IMR-90 (cell line): ENCODE measurements around the gene ABCC10. TPM values are rescaled to one million over a fixed set of nuclear protein-coding genes. Genes with fewer than 3 reads are reported as not detected.

Experiments used
- ATAC-seq: fragments of 200-7000 bp; cut with Tn5 transposase; 2 replicates; pipeline ENCODE4 v1.9.1; 2020; ENCODE audit warnings: low read depth, mild to moderate bottlenecking, moderate library complexity
- BruUV-seq: library from RNA; stranded (reverse); fragments of 400-500 nt; replicated peaks from 2 replicates; lab custom pipeline; 2021; lab: Mats Ljungman, UMichigan
- CTCF ChIA-PET: fragments of 300-600 bp; formaldehyde crosslinking; extraction: SDS; loops from one replicate; lab custom pipeline; 2021; ENCODE audit warnings: antibody characterized with exemption; lab: Yijun Ruan, JAX
- POLR2A ChIA-PET: fragments of 300-600 bp; sonication (Branson Sonifier 250); formaldehyde crosslinking; loops from one replicate; lab custom pipeline; 2022; ENCODE audit warnings: antibody characterized with exemption; ENCODE audit not compliant: unreplicated experiment; lab: Charles Lee
- DNase-seq: peaks from one replicate; pipeline ENCODE4 v3.0.0; 2013
- H2AFZ ChIP-seq: replicated peaks from 2 replicates; pipeline ENCODE3; 2013; ENCODE audit warnings: low read length, mild to moderate bottlenecking; ENCODE audit not compliant: poor library complexity
- H2AK5ac ChIP-seq: 2 replicates; pipeline ENCODE4 v1.6.1; 2013; ENCODE audit warnings: low read depth, low read length, inconsistent platforms
- H2AK9ac ChIP-seq: replicated peaks from 2 replicates; pipeline ENCODE3; 2013; ENCODE audit warnings: mild to moderate bottlenecking, low read depth, low read length, moderate library complexity; ENCODE audit not compliant: poor library complexity
- H2BK120ac ChIP-seq: 2 replicates; pipeline ENCODE4 v1.6.1; 2013; ENCODE audit warnings: low read depth, low read length, inconsistent platforms
- H2BK15ac ChIP-seq: 3 replicates; pipeline ENCODE4 v1.6.1; 2013; ENCODE audit warnings: low read depth, low read length, inconsistent platforms
- H2BK20ac ChIP-seq: 2 replicates; pipeline ENCODE4 v1.6.1; 2013; ENCODE audit warnings: low read depth, mild to moderate bottlenecking, inconsistent platforms, low read length, moderate library complexity
- H2BK5ac ChIP-seq: 2 replicates; pipeline ENCODE4 v1.6.1; 2013; ENCODE audit warnings: mild to moderate bottlenecking, low read depth, low read length, inconsistent platforms; ENCODE audit not compliant: poor library complexity, severe bottlenecking
- H3K14ac ChIP-seq: replicated peaks from 2 replicates; pipeline ENCODE4 v1.6.1; 2013; ENCODE audit warnings: low read depth, low read length, inconsistent platforms
- H3K18ac ChIP-seq: 2 replicates; pipeline ENCODE4 v1.6.1; 2013; ENCODE audit warnings: low read depth, low read length, control low read depth
- H3K23ac ChIP-seq: 2 replicates; pipeline ENCODE4 v1.6.1; 2013; ENCODE audit warnings: low read depth, low read length, inconsistent platforms
- H3K27ac ChIP-seq: 2 replicates; pipeline ENCODE4 v1.5.1; 2013; ENCODE audit warnings: mild to moderate bottlenecking, control low read depth, low read length; ENCODE audit not compliant: insufficient read depth
- H3K27me3 ChIP-seq: 2 replicates; pipeline ENCODE4 v1.6.1; 2013; ENCODE audit warnings: low read length; ENCODE audit not compliant: control insufficient read depth, insufficient read depth
- H3K36me3 ChIP-seq: 2 replicates; pipeline ENCODE4 v1.6.1; 2013; ENCODE audit warnings: low read length, mixed read lengths; ENCODE audit not compliant: control insufficient read depth, insufficient read depth
- H3K4ac ChIP-seq: 2 replicates; pipeline ENCODE4 v1.6.1; 2013; ENCODE audit warnings: low read depth, low read length, inconsistent platforms
- H3K4me1 ChIP-seq: 2 replicates; pipeline ENCODE4 v1.6.1; 2013; ENCODE audit warnings: low read length, mixed read lengths; ENCODE audit not compliant: control insufficient read depth, insufficient read depth
- H3K4me2 ChIP-seq: 2 replicates; pipeline ENCODE4 v1.6.1; 2013; ENCODE audit warnings: low read depth, mild to moderate bottlenecking, control low read depth, low read length, moderate library complexity
- H3K4me3 ChIP-seq: 2 replicates; pipeline ENCODE4 v1.5.1; 2013; ENCODE audit warnings: low read depth, mild to moderate bottlenecking, control low read depth, low read length, moderate library complexity; ENCODE audit not compliant: insufficient read depth
- H3K56ac ChIP-seq: 2 replicates; pipeline ENCODE4 v1.6.1; 2013; ENCODE audit warnings: low read length, inconsistent platforms; ENCODE audit not compliant: insufficient read depth; ENCODE audit errors: extremely low read depth
- H3K79me1 ChIP-seq, 2 experiments: 2 replicates each; pipeline ENCODE4 v1.6.1; 2013; ENCODE audit warnings: low read length in 2 of 2, inconsistent platforms in 1 of 2, low read depth in 1 of 2
- H3K9ac ChIP-seq: 2 replicates; pipeline ENCODE4 v1.6.1; 2013; ENCODE audit warnings: low read depth, low read length, control low read depth
- H3K9me1 ChIP-seq: 2 replicates; pipeline ENCODE4 v1.6.1; 2013; ENCODE audit warnings: low read length, inconsistent platforms; ENCODE audit not compliant: insufficient read depth
- H3K9me3 ChIP-seq: 2 replicates; pipeline ENCODE4 v1.6.1; 2013; ENCODE audit warnings: low read length; ENCODE audit not compliant: control insufficient read depth, insufficient read depth
- H4K20me1 ChIP-seq: 2 replicates; pipeline ENCODE4 v1.6.1; 2013; ENCODE audit warnings: low read length, inconsistent platforms; ENCODE audit not compliant: insufficient read depth
- H4K5ac ChIP-seq: 2 replicates; pipeline ENCODE4 v1.6.1; 2013; ENCODE audit warnings: mild to moderate bottlenecking, low read depth, low read length, control low read depth
- H4K8ac ChIP-seq, 2 experiments: 2 replicates each; pipeline ENCODE4 v1.6.1; 2013; ENCODE audit warnings: low read depth in 2 of 2, low read length in 2 of 2, control low read depth in 1 of 2, inconsistent platforms in 1 of 2
- H4K91ac ChIP-seq: 2 replicates; pipeline ENCODE4 v1.6.1; 2013; ENCODE audit warnings: low read depth, low read length, inconsistent platforms; ENCODE audit not compliant: insufficient read depth
- BHLHE40 ChIP-seq: fragments of 150-350 bp; IDR thresholded peaks from 2 replicates; pipeline ENCODE4 v1.6.1; 2016; ENCODE audit warnings: mild to moderate bottlenecking, low read depth, low read length
- CEBPB ChIP-seq: IDR thresholded peaks from 2 replicates; pipeline ENCODE4 v1.6.1; 2012; ENCODE audit warnings: low read depth, low read length, improper control_type of control experiment
- CTCF ChIP-seq: conservative IDR thresholded peaks from 2 replicates; pipeline ENCODE4 v1.5.1; 2012; ENCODE audit warnings: mild to moderate bottlenecking, low read depth, low read length, improper control_type of control experiment
- FOS ChIP-seq: fragments of 150-350 bp; IDR thresholded peaks from 2 replicates; pipeline ENCODE4 v1.6.1; 2016; ENCODE audit warnings: low read depth, low read length
- NFE2L2 ChIP-seq: fragments of 150-350 bp; IDR thresholded peaks from 2 replicates; pipeline ENCODE4 v1.6.1; 2016; ENCODE audit warnings: low read depth, mild to moderate bottlenecking, low read length
- POLR2A ChIP-seq: IDR thresholded peaks from 2 replicates; pipeline ENCODE4 v1.6.1; 2012; ENCODE audit warnings: mild to moderate bottlenecking, low read depth, low read length
- RFX5 ChIP-seq: IDR thresholded peaks from 2 replicates; pipeline ENCODE4 v1.8.0; 2012; ENCODE audit warnings: low read depth, mild to moderate bottlenecking, low read length, moderate library complexity
- SMC3 ChIP-seq: fragments of 150-350 bp; IDR thresholded peaks from 2 replicates; pipeline ENCODE4 v1.6.1; 2016; ENCODE audit warnings: low read depth, mild to moderate bottlenecking, antibody characterized with exemption, low read length, moderate library complexity
- USF2 ChIP-seq: fragments of 150-350 bp; IDR thresholded peaks from 2 replicates; pipeline ENCODE4 v1.6.1; 2017; ENCODE audit warnings: mild to moderate bottlenecking, antibody characterized with exemption, low read length, low read depth
- WGBS, 2 experiments: methylation state at CpG; one replicate each; pipeline versions ENCODE4 v1.1.5 to v1.1.7; 2013; ENCODE audit warnings: missing lambda C conversion rate in 2 of 2; ENCODE audit not compliant: insufficient read length in 1 of 2; ENCODE audit errors: extremely low coverage in 2 of 2; 5-methylcytosine and 5-hydroxymethylcytosine counted together
- dilution Hi-C: fragments of 300-500 bp; cut with HindIII; formaldehyde crosslinking; loops from one replicate; pipeline ENCODE4 v1.14.3; 2018; ENCODE audit warnings: low sequenced_read_pairs; ENCODE audit not compliant: unreplicated experiment
- in situ Hi-C: fragments of 300-500 bp; cut with MboI; formaldehyde crosslinking; loops from 3 replicates; pipeline ENCODE4 v1.14.3; 2019; ENCODE audit warnings: low sequenced_read_pairs, inconsistent platforms, mixed read lengths
- intact Hi-C: fragments of 100-400 bp; cut with micrococcal nuclease; formaldehyde crosslinking; loops from 2 replicates; pipeline ENCODE4 v1.10.0; 2022
- polyA plus RNA-seq, 3 experiments: library from polyadenylated mRNA; depleted of rRNA; stranded (reverse); fragments of >200 nt; gene quantifications; 2 replicates each; pipeline ENCODE4 v1.2.3, GENCODE V29; 2012; ENCODE audit warnings: low replicate concordance in 1 of 3
- total RNA-seq: library from RNA; depleted of rRNA; stranded (reverse); fragments of >200 nt; gene quantifications from 2 replicates; pipeline ENCODE4 v1.2.3, GENCODE V29; 2012

Gene ABCC10
- total and polyA plus RNA-seq, 2 of the 4 experiments (the other 2 are of a cell fraction): 7.0 to 26.3 TPM

- no peak overlapping the region for H3K14ac ChIP-seq
- no peak overlapping the region for H2AK9ac ChIP-seq
- H3K56ac ChIP-seq: no peak overlapping the region
- no peak overlapping the region for H3K4me2 ChIP-seq
- no peaks in the 10 kb centered on the region for H3K79me1 ChIP-seq
- no TSS peak for BruUV-seq
- dilution Hi-C loops: no loop called here
- no peak overlapping the region for H3K9ac ChIP-seq
- H3K27ac ChIP-seq: no peak overlapping the region
- no peak overlapping the region for H2BK20ac ChIP-seq
- WGBS, 2 experiments: no CpG with 5 or more reads among the region's 5 CpGs
- no peak overlapping the region for H2AK5ac ChIP-seq
- H3K9me1 ChIP-seq: no peaks in the 10 kb centered on the region
- H2AFZ ChIP-seq: no peak overlapping the region
- H2BK5ac ChIP-seq: no peak overlapping the region
- no peak overlapping the region for H4K91ac ChIP-seq
- no peak overlapping the region for H4K8ac ChIP-seq
- no peak for TF ChIP-seq USF2
- TF ChIP-seq FOS: no peak
- no peak for TF ChIP-seq NFE2L2
- TF ChIP-seq POLR2A: no peak
- no peak for TF ChIP-seq CTCF
- no peak for TF ChIP-seq BHLHE40
- TF ChIP-seq RFX5: no peak
- TF ChIP-seq SMC3: no peak
- no peak for TF ChIP-seq CEBPB
- no peak overlapping the region for H2BK15ac ChIP-seq
- in situ Hi-C loops: no loop called here
- H3K4ac ChIP-seq: no peak overlapping the region
- intact Hi-C loops: loop anchor here (5.0 kb wide), 1 partner anchor 33 kb away; no protein-coding TSS in a partner anchor
- no peaks in the 10 kb centered on the region for H3K4me1 ChIP-seq
- ATAC-seq (no peak), DNase-seq (no peak)
- H3K9me3 ChIP-seq: no peaks in the 10 kb centered on the region
- no peak overlapping the region for H2BK120ac ChIP-seq
- H3K4me3 ChIP-seq: no peak overlapping the region
- H4K20me1 ChIP-seq: no peaks in the 10 kb centered on the region
- H3K27me3 ChIP-seq: peaks cover 16% of the 10 kb centered on the region
- POLR2A ChIA-PET: no interaction called here
- H3K36me3 ChIP-seq: no peaks in the 10 kb centered on the region
- H3K18ac ChIP-seq: no peak overlapping the region
- CTCF ChIA-PET: no interaction called here
- no peak overlapping the region for H4K5ac ChIP-seq
- no peak overlapping the region for H3K23ac ChIP-seq
Observed at GRCh38 chr6:43420012-43420709, 7.2 kb upstream of the ABCC10 start.
